ENCODE results near the gene CCL11.
A peak's percentile ranks its signal among the peaks of the same experiment; 100 is the strongest.

CCL11 gene

DNA sequence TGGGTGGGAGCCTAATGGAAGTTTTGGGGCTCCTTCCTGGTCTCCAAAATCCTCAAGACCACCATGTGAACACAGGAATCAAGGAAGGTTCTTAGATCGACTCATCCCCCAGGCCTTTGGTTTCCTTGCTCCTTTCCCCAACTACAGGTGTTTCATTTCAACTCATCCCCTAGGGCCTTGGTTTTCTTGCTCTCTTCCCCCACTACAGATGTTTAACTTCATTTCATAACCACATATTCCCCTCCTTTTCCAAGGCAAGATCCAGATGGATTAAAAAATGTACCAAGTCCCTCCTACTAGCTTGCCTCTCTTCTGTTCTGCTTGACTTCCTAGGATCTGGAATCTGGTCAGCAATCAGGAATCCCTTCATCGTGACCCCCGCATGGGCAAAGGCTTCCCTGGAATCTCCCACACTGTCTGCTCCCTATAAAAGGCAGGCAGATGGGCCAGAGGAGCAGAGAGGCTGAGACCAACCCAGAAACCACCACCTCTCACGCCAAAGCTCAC, at the start of gene CCL11:
CCL11 (plus strand) TSS at position 457 of the 507 bp plus-strand sequence. CDS start 67 bp downstream, outside the sequence.
- no peak for DNase-seq (ENCODE audit: low spot score)

DNA sequence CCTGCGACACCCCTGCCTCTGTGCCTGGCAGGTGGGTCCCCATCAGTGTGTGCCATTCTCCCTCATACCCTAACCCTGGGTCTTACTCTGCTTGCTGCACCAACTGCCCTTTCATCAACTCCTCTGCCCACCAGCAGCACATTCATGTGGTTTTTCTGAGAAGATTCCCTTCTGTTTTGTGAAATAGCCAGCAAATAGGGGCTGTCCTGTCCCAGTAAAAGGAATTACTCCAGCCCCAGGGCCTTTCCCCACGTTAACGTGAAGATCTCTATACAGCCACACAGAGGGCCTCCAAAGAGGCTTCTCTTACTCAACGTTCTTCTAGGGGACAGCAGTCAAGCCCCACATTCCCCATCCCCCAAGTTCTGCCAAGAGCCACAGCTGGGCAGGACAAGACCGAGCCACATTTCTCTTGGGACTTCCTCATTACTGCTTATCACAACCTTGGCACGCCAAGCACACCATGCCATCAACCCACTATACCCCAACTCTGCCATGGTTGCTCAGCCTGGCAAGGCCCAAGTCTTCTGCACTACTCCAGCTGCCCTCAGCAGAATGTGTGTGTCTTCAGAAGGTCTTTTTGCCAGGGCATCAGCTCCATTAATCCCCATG, 49.2 kb upstream of the CCL11 start:
- DNase-seq (ENCODE audit: low spot score) = no peak

DNA sequence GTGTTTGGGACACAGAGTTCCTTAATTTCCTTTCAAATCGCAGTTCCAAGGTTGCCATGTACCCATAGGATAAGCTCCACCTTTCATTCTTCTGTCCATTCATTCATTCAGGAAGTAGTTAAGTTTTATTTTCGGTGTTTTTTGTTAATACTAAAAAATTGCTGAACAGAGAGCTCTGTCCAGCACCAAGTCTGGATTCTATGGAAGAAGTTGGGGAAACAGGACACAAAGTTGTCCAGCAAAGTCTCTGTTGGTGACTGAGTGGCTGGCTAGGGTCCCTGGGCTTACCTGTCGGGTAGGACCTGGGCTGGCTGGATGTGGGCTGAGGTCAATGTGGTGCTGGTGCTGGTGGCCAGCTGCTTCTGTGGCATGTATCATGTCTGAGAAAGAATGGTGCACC, 48.1 kb upstream of the CCL11 start:
- DNase-seq (ENCODE audit: low spot score) = no peak

DNA sequence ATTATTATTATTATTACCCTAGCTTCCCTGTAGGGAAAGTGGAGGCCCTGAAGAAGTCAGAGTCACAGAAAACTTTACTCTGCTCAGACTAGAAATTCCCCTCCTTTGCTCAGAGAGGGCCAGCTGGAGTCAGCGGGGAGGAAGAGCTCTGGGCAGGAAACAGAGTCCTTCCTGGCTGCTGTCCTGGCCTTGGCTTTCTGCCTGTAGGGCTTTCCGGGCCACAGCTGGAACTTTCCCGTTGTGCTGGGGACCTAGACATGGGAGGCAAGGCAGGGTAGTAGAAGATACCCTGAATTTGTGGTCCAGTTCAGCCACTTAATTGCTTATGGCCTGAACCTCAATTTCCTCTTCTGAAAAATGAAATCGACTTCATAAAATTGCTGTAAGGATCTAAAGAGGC, 44.5 kb upstream of the CCL11 start:
- no peak for DNase-seq (ENCODE audit: low spot score)

GRCh38 chr17:34242587-34243363, 42.8 kb upstream of the CCL11 start:
- DNase-seq (ENCODE audit: low spot score) = no peak

DNA sequence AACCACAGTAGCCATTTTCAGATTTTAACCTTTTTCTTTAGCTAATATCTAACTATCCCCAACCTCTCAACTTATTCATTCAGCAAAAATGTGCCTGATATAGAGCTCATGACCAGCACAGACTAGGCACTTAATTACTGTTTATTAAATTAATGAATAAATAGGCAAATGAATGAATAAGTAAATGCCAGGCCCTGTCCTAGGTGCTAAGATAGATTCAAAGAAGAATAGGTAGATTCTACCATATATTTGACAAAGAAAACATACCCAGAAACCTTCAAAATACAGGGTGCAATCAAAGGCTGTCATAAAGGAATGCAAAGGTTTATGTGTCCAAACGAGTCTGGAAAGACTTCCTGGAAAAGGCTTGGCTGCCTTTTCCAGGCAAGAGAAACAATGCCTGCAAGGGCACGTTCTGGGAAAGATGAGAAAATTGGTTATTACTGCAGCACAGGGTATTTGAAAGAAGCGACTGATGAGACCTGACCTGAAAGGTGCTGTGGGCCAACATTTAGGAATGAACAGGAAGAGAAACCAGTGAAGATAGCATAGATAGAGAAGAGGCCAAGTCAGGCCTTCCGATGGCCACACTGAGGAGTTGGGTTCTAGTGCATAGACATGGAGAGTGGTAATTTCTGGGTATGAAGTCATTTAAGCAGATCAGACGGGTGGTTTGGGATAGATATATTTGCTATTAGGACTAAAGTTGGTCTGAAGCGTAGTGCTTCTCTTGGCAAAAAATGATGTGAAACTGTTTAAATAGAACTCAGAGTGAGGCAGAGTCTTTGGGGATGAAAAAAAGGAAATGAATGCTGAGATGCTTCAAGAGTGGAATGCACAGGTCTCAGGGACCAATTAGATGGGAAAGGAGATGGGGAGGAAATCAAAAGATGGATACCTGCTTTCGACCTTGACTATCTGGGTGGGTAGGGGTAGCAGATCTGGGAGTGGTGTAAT, 41.9 kb upstream of the CCL11 start:
- DNase-seq (ENCODE audit: low spot score) = no peak

DNA sequence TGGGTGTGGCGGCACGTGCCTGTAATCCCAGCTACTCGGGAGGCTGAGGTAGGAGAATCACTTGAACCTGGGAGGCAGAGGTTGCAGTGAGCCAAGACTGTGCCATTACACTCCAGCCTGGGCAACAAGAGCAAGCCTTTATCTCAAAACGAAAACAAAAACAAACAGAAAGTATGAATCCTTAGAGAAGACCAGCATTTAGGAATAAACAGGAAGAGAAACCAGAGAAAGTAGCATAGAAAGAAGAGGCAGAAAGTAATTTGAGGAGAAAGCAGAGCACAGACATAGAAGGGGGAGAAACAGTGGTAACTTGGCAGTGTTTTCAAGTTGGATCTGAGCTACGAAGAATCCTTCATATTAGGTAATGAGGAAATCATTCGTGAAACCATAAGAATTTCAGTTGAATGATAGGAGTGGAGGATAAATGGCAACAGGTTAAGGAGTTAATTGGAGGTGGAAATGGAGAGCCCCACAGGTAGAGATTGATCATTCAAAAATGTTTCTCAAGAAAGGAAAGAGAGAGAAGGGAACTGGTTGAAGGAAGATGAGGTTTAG, 40.1 kb upstream of the CCL11 start:
- no peak for DNase-seq (ENCODE audit: low spot score)

GRCh38 chr17:34246446-34246845, 39.1 kb upstream of the CCL11 start:
- DNase-seq (ENCODE audit: low spot score) = no peak

GRCh38 chr17:34246881-34247280, 38.7 kb upstream of the CCL11 start:
- DNase-seq (ENCODE audit: low spot score) = no peak

- no peak for DNase-seq (ENCODE audit: low spot score)
Observed at GRCh38 chr17:34248511-34249024, 37.0 kb upstream of the CCL11 start.

- no peak for DNase-seq (ENCODE audit: low spot score)
Observed at GRCh38 chr17:34249061-34249460, 36.5 kb upstream of the CCL11 start.

DNA sequence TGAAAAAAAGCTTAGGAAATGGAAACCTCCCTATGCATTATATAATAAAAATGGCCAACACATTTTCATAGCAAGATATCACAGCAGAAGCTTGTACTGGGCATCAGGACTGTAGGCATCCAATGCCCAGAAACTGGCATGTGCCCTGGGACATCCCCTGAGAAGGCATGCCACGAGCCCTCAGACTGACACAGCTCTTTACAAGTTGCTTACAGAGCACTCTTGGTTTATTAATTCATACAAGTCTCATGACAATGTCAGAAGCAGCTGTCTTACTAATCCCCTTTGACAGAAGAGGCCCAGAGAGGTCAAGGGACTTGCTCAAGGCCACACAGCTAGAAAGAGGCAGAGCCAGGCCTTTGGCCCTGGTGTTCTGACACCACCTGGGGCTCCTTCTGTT, 36.1 kb upstream of the CCL11 start:
- DNase-seq (ENCODE audit: low spot score) = no peak

DNA sequence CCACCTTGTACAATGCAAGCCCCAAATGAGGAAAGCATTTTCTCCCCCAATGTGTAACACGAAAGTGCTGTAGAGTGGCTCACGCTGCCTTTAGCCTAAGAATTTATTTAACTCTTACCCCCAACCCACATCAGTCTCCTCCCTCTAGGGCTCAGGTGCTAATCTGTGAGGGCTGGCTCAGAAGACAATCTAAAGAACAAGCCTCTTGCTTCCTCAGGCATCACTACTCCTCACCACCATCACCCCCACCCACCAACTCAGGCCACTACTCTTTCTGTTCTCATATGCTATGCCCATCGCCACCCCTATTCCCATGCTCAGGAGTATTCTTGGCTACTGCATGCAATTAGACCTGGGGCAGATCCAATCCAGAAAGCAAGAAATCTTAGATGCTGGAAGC, 34.4 kb upstream of the CCL11 start:
- no peak for DNase-seq (ENCODE audit: low spot score)

GRCh38 chr17:34252095-34252443, 33.5 kb upstream of the CCL11 start:
- no peak for DNase-seq (ENCODE audit: low spot score)

DNA sequence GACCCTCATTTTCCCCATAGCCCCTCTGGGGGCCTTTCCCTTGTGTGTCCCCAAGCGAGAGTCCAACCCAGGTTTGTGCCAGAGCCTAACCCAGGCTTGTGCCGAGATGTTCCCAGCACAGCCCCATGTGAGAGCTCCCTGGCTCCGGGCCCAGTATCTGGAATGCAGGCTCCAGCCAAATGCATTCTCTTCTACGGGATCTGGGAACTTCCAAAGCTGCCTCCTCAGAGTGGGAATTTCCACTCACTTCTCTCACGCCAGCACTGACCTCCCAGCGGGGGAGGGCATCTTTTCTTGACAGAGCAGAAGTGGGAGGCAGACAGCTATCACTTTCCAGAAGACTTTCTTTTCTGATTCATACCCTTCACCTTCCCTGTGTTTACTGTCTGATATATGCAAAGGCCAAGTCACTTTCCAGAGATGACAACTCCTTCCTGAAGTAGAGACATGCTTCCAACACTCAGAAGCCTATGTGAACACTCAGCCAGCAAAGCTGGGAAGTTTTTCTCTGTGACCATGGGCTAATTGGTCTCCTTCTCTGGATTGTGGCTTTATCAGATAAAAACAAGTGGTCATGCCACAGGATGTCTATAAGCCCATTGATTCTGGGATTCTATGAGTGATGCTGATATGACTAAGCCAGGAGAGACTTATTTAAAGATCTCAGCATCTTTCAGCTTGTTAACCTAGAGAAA, 33.0 kb upstream of the CCL11 start:
- DNase-seq (ENCODE audit: low spot score) = no peak

- no peak for DNase-seq (ENCODE audit: low spot score)
Observed at GRCh38 chr17:34253139-34253525, 32.4 kb upstream of the CCL11 start.

DNA sequence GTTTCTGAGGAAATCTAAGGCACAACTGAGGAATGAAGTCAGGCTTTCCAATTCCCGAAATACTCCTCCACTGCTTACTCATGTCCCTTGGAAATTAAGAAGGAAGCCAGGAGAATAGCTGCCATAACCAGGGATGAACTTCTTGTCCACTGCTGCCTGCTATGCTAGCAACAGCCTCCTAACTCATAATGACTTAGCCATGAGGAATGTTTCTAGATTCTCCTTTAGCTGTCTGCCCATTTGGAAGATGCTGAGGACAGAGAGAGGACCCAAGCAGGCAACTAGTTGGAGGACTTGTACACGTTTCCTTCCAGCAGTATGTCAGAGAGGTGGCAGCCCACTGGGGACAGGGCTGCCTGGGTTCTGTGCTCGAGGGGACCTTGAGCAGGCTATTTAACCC, 31.4 kb upstream of the CCL11 start:
- DNase-seq (ENCODE audit: low spot score) = no peak

DNA sequence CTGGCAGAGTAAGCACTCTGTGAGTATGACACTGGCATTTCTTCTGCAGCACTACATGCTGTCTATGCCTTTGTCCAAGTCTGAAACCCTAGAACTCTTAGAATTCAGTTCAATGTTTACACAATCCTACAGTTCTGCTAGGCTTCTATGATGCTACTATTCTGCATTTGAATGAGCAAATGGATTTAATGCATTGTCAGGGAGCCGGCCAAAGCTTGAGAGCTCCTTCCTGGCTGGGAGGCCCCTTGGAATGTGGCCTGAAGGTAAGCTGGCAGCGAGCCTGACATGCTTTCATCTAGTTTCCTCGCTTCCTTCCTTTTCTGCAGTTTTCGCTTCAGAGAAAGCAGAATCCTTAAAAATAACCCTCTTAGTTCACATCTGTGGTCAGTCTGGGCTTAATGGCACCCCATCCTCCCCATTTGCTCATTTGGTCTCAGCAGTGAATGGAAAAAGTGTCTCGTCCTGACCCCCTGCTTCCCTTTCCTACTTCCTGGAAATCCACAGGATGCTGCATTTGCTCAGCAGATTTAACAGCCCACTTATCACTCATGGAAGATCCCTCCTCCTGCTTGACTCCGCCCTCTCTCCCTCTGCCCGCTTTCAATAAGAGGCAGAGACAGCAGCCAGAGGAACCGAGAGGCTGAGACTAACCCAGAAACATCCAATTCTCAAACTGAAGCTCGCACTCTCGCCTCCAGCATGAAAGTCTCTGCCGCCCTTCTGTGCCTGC, 30.7 kb upstream of the CCL11 start, which contains the start of gene CCL2:
CCL2 (plus strand) TSS at position 635 of the 730 bp plus-strand sequence; CDS start at position 700, 65 bp downstream.
- peak; percentile 74 for DNase-seq (ENCODE audit: low spot score)

GRCh38 chr17:34255381-34255732, 30.2 kb upstream of the CCL11 start:
- no peak for DNase-seq (ENCODE audit: low spot score)

DNA sequence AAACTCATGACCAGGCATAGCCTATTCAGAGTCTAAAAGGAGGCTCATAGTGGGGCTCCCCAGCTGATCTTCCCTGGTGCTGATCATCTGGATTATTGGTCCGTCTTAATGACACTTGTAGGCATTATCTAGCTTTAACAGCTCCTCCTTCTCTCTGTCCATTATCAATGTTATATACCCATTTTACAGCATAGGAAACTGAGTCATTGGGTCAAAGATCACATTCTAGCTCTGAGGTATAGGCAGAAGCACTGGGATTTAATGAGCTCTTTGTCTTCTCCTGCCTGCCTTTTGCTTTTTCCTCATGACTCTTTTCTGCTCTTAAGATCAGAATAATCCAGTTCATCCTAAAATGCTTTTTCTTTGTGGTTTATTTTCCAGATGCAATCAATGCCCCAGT, 29.7 kb upstream of the CCL11 start:
- no peak for DNase-seq (ENCODE audit: low spot score)
